ENCODE data around the gene QKI.
"Not testable (repeated sequence)": the region's sequence is repeated elsewhere in the genome, so short reads cannot be mapped to it uniquely, and the experiment has no call there.

The QKI gene

DNA sequence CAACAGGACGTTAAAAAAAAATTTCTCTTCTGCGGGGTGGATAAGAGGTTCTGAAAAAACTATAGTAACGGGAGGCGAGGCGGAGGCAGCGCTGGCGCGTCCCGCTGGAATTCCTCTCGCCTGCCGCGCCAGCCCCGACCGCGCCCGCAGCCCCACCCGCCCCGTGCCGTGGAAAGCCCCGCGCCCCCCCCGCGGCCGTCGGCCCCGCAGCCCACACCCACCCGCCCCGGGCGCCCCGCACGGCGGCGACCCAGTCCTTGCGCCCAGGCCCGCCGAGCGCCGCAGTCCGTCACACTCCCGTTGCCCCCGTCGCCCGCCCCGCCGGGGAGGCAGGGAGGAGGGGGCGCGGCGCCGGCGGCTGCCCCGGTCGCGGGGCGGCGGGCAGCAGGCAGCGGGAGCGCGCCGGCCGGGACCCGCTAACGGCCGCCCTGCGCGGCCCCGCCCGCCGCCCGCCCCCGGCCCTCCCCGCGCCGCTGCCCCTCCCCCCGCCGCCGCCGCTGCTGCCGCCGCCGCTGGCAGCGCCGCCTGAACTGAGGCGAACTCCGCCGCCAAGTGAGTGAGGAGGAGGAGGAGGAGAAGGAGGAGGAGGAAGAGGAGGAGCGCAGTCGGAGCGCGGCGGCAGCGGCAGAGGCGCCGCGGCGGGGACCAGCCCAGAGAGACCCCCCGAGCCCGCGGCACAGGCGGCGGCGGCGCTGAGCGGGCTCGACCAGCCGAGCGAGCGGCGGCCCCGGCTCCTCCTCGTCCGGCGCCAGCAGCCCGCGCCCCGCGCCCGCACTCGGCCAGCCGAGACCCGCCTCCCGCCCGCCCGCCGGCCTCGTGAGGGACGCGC is at the start of gene QKI:
TSS of gene QKI (plus strand) at position 602 of the 829 bp plus-strand sequence. CDS start 476 bp downstream, outside the sequence.
- peak; percentile 87 for DNase-seq

DNA sequence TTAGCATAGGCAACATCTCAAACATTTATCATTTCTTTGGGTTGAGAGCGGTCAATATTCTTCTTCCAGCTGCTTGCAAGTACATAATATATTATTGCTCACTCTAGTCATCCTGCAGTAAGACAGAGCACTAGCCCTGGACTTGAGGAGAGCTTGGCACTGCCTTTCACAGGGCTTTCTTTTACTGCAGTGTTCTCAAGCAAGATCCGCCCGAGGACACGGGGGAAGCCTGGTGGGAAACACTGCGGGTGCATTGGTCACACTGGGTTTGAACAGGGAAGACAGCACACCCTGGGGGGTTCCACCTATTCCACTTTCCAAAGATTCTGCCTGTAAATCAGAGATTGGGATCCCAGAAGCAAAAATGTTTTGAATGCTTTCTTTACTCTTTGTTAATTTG is 48.2 kb upstream of the QKI start:
- no peak for DNase-seq

DNA sequence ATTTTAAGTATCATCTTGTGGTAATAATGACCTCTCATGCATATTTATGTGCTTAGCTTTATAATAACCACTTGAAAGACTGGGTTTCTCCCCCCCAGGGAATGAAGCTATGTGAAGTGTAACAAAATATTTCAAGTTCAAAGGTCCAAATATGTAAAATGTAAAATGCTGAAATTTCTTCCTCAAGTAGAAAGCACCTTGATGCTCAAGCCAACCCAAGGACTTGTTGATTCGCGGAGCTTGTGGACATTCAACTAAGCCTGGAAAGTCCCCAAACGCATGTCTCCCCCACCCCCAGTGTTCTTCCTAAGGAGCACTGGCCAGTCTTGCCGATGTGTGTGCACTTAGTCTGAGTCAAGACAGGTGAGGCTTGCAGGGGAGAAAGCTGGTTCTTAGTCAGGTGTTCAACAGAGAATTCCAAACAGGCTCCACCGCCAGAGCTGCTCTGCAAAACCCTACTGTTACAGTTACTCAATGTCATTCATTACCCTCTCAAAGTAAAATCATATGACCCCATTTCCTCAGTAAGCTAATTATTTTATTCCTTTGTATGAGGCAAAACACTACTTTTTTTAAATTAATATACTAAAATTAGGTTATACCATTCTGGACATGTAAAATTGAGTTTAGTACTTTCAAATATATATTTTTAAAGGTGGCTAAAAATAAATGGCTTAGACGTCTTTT is 46.9 kb upstream of the QKI start:
- no peak for DNase-seq

DNA sequence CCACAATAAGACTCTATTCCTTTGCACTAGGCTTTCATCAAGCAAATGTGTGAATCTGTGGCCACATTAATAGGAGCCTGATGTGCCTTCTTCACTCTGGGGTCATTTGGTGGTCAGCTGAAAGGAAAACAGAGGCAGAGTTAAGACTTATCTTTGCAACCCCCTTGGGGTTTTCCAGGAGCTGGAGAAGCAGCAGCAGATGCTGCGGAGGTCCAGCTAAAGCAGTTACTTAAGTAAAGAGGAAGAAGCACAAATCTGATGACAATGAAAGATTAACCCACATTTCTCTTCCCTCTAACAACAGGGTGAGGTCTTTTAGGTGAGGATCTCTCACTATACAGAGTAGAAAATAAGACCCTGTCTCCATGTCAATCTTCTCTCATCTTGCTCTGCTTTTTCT is 45.4 kb upstream of the QKI start:
- DNase-seq, result no peak

DNA sequence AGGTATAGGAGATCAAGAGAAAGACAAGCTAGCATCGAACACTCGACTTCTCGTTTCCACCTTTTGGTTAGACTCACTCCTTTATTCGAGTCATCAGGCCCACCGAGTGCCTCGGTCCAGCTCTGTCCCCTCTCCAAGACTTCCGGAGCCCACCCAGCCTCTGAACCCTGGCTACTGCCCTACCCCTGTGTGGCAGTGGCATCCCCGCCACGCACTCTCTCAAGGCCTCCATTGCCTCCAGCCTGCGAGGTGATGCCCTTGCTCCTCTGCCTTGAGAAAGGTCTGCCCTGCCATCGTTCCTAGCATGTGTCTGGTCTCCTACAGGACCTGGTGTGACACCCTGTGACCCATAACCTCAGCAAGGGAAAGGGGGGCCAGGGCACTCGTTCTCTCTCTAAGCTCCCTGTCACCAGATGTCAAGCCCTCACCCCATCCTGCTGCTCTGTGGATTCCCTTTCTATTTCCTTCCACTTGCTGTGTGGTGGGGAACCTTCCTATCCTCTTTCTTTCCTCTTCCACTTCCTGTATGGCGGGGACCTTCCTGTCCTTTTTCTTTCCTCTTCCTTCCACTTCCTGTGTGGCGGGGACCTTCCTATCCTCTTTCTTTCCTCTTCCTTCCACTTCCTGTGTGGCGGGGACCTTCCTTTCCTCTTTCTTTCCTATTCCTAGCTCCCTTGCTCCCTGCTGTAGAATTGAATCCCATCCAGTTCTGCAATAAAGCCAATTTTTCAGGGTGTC is 44.7 kb upstream of the QKI start:
- DNase-seq, result no peak

DNA sequence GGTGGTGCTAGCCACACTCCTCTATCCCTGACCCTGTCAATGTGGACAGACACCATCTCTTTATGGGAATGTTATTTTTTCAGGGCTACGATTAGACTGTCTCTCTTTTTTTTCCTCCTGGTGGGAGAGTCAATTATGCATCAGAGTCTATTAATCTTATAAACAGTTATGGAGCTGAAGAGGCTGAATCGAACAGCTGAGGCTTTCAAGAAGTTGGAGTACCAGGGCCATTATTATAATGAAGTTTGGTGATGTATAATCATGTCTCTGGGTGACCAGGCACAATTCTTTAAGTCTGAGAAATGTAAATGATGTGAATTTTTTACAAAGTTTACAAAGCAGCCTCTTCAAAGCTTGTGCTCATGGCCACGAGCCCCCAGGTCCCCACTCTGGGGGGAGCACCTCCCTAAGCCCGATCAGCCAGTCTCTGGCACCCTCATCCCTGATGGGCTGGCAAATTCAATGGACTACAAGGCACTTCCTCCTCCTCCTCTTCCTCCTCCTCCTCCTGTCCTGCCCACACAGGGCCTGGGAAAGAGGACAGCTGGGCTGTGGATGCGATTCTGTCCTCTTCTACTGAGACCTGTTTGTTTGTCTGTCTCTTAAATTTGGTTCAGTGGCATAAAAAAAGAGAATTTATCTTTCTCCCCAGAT is 43.9 kb upstream of the QKI start:
- no peak for DNase-seq

DNA sequence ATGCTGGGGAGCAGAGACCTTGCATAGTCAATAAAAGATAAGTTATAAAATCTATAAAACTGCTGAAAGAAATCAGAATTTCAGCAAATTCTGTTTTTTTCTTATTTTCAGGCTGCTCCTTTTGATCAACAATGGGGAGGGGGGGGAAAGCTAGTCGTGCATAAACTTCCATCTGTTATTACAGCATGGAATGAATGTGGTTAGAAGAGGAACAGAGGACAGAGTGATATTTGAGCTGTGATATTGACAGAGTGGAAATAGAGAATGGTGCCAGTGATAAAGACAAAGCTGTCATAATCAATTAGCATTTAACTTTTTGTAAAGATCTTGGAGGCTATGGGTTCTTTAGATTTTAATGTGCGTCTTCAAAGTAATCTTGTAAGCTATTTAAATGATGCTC is 43.4 kb upstream of the QKI start:
- no peak for DNase-seq

DNA sequence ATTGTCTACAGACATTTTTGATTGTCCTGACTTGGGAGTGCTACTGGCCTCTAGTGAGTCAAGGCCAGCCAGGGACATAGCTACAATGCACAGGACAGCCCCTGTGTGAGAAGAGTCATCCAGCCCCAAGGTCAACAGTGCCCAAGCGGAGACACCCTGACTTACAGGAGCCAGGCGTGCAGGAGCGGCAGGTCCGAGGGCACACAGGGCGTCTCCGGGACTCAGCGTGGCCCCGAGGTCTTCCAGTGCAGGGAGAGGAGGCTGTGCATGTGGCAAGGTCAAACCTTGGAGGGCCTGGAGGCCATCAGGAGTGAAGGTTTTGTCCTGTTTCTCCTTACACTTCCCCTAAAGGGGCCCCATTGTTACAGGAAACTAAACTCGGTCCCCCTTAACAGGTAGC is 41.3 kb upstream of the QKI start:
- no peak for DNase-seq

DNA sequence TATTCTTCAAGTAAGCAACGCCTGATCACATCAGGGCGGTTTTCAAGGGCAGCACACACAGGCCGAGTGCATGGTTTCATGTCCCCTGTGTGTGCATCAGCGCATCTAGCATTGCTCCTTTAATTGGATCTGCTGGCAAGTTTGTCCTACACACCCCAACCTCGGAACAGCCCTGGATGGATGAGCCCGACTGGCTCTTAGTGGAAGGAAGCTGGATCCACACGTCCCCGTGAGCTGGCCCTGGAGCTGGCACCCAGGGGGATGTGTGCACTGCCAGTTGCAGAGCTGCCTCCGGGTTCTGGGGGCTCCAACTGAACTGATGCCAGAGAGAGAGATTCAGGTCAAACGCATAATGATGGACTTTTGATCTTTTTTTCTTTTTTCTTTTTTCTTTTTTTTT is 39.2 kb upstream of the QKI start:
- DNase-seq, result no peak

DNA sequence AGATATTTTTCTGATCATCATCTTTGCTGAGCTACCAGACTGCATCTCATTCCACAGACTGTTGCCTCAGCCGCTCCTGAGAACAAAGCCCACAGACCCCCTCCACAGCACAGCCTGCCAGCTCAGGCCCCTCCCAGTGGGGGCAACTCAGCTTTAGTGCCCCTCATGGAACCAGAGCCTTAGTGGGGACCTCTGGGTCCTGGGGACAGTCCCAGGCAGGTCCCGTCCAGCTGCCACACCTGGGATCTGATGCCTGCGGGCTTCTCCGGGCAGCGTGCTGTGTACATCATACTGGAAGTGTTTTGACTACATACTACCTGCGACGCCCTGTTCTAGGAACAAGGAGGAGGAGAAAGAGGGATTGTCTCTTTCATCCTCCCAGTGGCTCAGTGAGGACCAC is 38.3 kb upstream of the QKI start:
- no peak for DNase-seq

DNA sequence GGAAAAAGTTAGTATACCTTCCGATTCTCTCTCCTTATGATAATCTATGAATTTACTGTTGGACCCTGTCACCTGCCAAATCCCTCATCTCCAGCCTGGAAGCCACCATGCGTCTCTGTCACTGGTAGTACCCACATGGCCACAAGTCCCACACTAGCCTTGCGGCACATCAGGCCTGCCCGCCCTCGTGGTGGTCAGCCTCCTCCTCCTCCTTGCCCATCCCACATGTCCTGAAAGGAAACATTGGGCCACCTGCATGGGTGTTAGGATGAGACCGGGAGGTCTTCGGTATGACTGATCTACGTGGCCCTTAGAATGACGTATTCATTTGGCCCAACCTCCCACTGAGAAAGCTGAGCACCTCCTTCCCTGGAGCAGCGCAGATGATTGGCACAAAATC is 37.0 kb upstream of the QKI start:
- DNase-seq, result no peak

DNA sequence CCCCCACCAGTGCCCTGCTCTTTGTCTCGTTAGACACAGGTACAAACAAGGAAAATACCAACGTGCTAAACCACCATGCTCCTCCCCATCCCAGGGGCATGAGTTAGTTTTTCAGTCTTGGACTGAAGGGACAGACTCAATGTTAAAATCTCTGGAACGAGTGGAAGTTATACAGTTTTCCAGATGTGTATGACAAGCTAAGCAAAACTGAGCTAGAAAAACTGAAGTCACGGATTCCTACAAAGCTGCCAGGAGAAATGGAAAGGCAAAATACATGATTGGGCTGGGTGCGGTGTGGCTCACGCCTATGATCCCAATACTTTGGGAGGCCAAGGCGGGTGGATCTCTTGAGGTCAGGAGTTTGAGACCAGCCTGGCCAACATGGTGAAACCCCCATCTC is 34.3 kb upstream of the QKI start:
- DNase-seq, result no peak

DNA sequence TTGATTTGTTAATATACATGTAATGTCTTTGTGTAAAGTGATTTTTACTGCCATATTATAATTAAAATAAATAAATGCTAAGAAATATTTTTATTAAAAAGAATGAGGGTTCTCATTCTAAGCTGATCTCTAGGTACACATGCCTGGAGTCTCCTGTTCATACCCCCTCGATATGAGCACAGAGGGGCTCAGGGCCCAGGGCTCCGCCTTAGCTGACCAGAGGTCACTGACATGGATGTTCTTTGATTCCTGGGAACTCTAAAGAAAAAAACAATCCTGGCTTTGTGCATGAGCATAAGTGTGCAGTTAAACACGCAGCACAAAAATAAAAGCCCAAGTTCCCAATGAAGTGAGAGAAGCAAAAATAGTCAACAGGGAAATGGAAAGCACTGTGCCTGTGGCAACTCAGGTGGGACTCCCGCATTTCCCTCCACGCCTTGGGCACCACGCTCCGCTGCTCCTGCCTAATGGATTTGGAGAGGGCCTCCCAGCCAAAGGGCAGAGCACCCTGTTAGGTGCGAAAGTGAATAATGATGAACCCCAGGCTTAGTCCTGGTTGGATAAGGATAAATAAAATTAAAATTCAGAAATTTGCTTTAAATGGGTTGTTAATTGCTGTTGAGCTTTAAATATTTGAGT is 33.3 kb upstream of the QKI start:
- no peak for DNase-seq

DNA sequence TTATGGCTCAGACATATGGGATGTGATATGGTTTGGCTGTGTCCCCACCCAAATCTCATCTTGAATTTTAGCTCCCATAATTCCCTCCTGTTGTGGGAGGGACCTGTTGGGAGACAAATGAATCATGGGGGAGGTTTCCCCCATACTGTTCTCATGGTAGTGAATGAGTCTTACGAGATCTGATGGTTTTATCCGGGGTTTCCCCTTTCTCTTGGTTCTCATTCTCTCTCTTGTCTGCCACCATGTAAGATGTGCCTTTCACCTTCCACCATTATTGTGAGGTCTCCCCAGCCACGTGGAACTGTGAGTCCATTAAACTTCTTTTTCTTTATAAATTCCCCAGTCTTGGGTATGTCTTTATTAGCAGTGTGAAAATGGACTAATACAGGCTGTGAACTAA is 31.1 kb upstream of the QKI start:
- not testable (repeated sequence) for DNase-seq

DNA sequence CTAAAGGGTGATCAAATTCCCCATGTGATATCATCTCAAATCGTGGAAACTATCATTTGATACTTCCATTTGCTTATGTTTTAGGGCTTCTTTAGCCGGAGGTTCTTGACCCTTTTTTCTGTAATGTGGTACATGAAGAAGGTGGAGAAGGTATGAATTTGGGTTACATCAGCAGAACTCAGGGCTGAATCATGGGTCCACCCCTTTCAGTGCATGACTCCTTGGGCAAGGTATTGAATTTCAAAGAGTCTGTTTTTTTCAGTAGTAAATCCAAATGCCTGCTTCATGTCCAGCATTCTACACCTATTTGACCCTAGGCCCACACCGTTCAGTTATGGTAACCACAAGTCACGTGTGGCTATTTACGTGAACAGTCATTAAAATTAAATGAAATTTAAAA is 30.6 kb upstream of the QKI start:
- no peak for DNase-seq

DNA sequence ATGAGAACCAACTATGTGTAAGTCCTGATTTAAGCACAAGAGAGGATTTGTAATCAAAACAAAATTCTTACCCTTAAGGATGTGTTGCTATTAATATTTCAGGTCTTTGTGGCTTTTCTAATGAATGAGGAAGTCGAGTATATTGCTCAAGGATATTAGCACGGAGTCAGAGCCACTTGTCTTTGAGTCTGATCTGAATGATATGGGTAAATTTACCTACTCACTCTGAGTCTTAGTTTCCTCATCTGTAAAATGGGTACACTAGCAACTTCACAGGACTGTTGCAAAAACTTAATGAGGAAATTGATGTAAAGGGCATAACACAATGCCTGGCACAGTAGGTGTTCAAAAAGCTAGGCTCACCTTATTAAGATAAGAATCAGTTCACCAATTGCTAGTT is 30.0 kb upstream of the QKI start:
- DNase-seq, result no peak

DNA sequence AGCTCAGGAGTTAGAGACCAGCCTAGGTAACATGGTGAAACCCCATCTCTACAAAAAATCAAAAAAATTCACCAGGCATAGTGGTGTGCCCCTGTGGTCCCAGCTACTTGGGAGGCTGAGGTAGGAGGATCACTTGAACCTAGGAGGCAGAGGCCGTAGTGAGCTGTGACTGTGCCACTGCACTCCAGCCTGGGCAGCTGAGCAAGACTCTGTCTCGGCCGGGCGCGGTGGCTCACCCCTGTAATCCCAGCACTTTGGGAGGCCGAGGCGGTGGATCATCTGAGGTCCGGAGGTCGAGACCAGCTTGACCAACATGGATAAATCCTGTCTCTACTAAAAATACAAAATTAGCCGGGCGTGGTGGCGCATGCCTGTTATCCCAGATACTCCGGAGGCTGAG is 29.0 kb upstream of the QKI start:
- not testable (repeated sequence) for DNase-seq

DNA sequence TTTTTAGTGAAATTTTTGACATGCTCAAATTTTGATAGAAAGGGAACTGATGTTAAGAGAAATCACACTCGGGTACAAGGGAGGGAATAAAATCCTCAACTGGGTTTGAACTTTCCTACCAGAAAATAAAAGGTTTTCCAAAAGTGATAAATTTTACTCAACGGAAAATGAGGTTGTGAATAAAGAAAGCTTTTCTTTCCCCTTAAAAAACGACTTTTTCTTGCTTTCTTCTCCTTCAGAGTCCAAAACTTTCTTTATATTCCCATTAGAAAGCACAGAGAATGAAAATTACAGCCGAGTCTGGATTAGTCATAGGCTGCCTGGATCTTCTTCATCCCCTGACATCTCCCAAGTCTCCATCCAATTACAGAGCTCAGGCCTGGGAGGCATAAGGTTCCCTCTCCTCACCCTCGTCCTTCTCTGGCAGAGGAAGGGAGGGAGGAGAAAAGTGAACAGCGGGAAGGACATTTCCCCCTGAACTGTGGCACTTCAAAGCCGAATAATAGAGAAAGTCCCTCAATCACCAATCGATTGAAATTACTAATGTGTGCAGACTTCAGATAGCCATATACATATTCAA is 28.1 kb upstream of the QKI start:
- no peak for DNase-seq

DNA sequence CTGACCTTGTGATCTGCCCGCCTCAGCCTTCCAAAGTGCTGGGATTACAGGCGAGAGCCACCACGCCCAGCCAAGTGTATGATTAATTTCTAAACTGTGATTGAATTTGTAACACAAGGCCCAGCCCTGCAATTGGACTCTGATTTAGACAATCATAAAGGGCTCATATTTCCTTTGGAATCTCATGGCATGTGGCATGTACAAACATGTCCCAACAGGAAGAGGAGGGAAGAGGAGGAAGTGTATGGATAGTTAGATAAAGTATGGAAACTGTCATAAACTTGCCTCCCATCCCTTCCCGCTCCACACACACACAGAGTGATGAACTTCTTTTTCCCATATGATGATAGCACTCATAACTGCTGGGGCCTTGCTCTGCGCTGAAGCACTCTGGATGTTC is 27.2 kb upstream of the QKI start:
- DNase-seq, result no peak

DNA sequence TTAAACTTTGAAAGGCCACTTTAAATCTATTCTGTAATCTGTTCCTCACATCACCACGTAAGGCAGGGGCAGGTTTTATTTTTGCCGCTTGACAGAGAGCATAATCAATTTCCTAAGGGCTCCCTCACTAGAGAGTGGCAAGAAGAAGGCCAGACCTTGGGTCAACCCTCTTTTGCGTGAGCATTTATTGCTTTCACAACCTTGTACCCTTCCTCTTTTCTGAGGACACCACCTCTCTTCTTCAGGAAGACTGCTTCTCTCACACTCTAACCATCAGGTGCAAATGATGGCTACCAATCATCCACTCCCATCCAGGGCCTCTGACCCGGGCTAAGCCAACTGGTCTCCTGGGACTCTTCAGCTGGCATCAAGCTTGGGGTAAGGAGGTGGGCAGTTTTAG is 25.2 kb upstream of the QKI start:
- DNase-seq, result no peak

DNA sequence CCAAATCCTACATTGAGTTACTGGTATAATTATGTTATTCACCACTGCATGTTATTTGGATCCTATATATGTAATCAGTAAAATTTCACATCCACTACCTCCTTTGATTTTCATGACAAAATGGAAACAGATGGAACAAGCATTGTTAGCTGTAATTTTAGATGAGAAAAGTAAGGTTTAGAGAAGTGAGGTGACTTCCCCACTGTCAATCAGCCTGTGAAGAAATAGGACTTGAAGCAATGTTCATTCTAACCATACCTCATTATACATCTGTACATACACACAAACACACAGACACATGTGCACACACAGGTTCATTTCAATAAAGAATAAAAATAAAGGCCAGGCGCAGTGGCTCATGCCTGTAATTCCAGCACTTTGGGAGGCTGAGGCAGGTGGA is 23.7 kb upstream of the QKI start:
- DNase-seq, result no peak

DNA sequence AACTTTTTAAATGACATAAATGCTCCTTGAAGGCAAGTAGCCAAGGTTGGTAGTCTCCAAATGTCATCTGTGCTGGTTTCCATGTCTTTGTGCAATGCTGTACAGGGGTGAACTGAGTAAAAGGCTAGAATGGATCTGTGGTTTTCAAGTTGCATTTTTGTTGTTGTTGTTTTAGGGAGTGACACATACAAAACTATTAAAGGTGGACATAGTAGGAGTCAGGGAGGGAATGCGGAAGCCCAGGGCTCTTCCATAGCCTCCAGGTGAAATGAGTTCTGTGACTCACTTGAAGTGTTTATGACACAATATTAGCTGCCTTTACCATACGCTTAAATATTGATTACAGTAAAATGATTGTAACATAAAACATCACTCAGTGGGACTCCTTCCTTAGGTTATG is 22.5 kb upstream of the QKI start:
- no peak for DNase-seq

DNA sequence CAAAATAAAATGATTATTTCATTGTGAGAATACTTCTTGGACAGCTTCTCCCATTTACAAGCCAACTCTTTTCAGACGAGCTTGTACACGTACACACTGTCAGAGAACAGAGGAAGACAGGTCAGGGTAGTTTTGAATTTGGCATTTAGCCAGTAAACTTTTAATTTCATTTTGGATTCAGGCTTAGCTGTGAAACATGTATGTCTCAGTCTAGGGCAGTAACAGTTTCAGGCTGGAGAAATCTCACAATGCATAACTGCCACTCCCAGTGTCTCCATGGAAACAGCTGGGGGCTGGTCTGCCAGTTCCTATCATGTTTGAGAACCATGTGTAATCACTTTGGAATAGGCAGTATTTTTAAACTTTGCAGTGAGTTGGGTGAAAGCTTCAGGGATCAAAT is 22.0 kb upstream of the QKI start:
- DNase-seq, result no peak

Data from CD4-positive, alpha-beta T cell treated with Interleukin-17A for 1 hour (primary cell).